CD4-positive, alpha-beta T cell treated with Interleukin-10 for 1 hour (primary cell): ENCODE measurements around the gene SULT1A2.
A peak's percentile ranks its signal among the peaks of the same experiment; 100 is the strongest.
"Not testable (repeated sequence)": the region's sequence is repeated elsewhere in the genome, so short reads cannot be mapped to it uniquely, and the experiment has no call there.

Source experiments
- DNase-seq: peaks from one replicate; pipeline ENCODE4 v3.0.0-alpha.2; 2020

SULT1A2 gene

GRCh38 chr16:28596840-28597691 lies at the start of gene SULT1A2:
TSS of gene SULT1A2 (minus strand) at chr16:28597050. CDS start at chr16:28595930, 1,120 bp downstream.
- DNase-seq = no peak

GRCh38 chr16:28639959-28640358 lies 43.1 kb upstream of the SULT1A2 start:
- not testable (repeated sequence) for DNase-seq

- not testable (repeated sequence) for DNase-seq
Observed at GRCh38 chr16:28638359-28638758, 41.5 kb upstream of the SULT1A2 start.

- not testable (repeated sequence) for DNase-seq
Observed at GRCh38 chr16:28637765-28638164, 40.9 kb upstream of the SULT1A2 start, which contains the start of gene NPIPB8. TSS of gene NPIPB8 (plus strand) at chr16:28638065. CDS start at chr16:28638361, 296 bp downstream.

GRCh38 chr16:28636093-28636823 lies 39.4 kb upstream of the SULT1A2 start:
- not testable (repeated sequence) for DNase-seq

GRCh38 chr16:28630905-28631304 lies 34.1 kb upstream of the SULT1A2 start:
- not testable (repeated sequence) for DNase-seq

- DNase-seq = peak; percentile 67
Observed at GRCh38 chr16:28623172-28623711, 26.4 kb upstream of the SULT1A2 start.

- not testable (repeated sequence) for DNase-seq
Observed at GRCh38 chr16:28622532-28623171, 25.8 kb upstream of the SULT1A2 start.

- no peak for DNase-seq
Observed at GRCh38 chr16:28621481-28622155, 24.8 kb upstream of the SULT1A2 start.

GRCh38 chr16:28620316-28620715 lies 23.5 kb upstream of the SULT1A2 start:
- not testable (repeated sequence) for DNase-seq

- no peak for DNase-seq
Observed at GRCh38 chr16:28617874-28618273, 21.0 kb upstream of the SULT1A2 start.

GRCh38 chr16:28616636-28617035 lies 19.8 kb upstream of the SULT1A2 start:
- DNase-seq = no peak

- DNase-seq = not testable (repeated sequence)
Observed at GRCh38 chr16:28616224-28616577, 19.4 kb upstream of the SULT1A2 start.

GRCh38 chr16:28615486-28616223 lies 18.8 kb upstream of the SULT1A2 start:
- DNase-seq = peak; percentile 38

- DNase-seq = not testable (repeated sequence)
Observed at GRCh38 chr16:28614561-28614960, 17.7 kb upstream of the SULT1A2 start.

GRCh38 chr16:28613912-28614311 lies 17.1 kb upstream of the SULT1A2 start:
- not testable (repeated sequence) for DNase-seq

GRCh38 chr16:28612359-28613280 lies 15.8 kb upstream of the SULT1A2 start:
- not testable (repeated sequence) for DNase-seq

GRCh38 chr16:28610595-28611191 lies 13.8 kb upstream of the SULT1A2 start:
- no peak for DNase-seq

GRCh38 chr16:28609631-28610594 lies 13.1 kb upstream of the SULT1A2 start, which contains the start of gene SULT1A1:
TSS of gene SULT1A1 (minus strand) at chr16:28610044. CDS start at chr16:28608855, 1,189 bp downstream.
- no peak for DNase-seq
